Stomach (tissue), 9 donors: ENCODE measurements around the gene ATF3. TPM values are rescaled to one million over a fixed set of nuclear protein-coding genes. Genes with fewer than 3 reads are reported as not detected.

Experiments used
- DNase-seq, 2 donors: peaks; one replicate each; pipeline versions ENCODE4 v3.0.0 to v3.0.0-alpha.2; 2013 to 2019
- H3K27ac ChIP-seq, 5 donors: fragments of 200-600 bp in 4 of 5; sonication (generic) in 4 of 5; one replicate each; pipeline ENCODE4 v1.5.1; 2013 to 2019; ENCODE audit warnings: mild to moderate bottlenecking in 1 of 5, moderate library complexity in 1 of 5
- H3K27me3 ChIP-seq, 3 donors: fragments of 200-600 bp; sonication (generic); one replicate each; pipeline ENCODE4 v1.5.1; 2017 to 2019; ENCODE audit warnings: mixed run types in 1 of 3
- H3K36me3 ChIP-seq, 4 donors: fragments of 200-600 bp; sonication (generic); 1 replicate in 3 of 4; 2 replicates in 1 of 4; pipeline ENCODE4 v1.5.1; 2016 to 2019
- H3K4me1 ChIP-seq, 4 donors: fragments of 200-600 bp; sonication (generic); one replicate each; pipeline ENCODE4 v1.5.1; 2016 to 2019
- H3K4me3 ChIP-seq, 4 donors: fragments of 200-600 bp; sonication (generic) in 3 of 4; one replicate each; pipeline ENCODE4 v1.5.1; 2016 to 2019; ENCODE audit warnings: mild to moderate bottlenecking in 1 of 4
- H3K9me3 ChIP-seq, 4 donors: fragments of 200-600 bp; sonication (generic); one replicate each; pipeline ENCODE4 v1.5.1; 2016 to 2019
- EP300 ChIP-seq: sonication (generic); formaldehyde crosslinking; IDR thresholded peaks from one replicate; pipeline ENCODE4 v1.6.1; 2017; ENCODE audit warnings: antibody characterized with exemption
- POLR2A ChIP-seq, 4 donors: fragments of 450-650 bp; IDR thresholded peaks; one replicate each; pipeline ENCODE4 v1.6.1; 2016; ENCODE audit warnings: antibody characterized with exemption in 4 of 4, control low read depth in 2 of 4, mild to moderate bottlenecking in 1 of 4, moderate library complexity in 1 of 4
- POLR2AphosphoS5 ChIP-seq, 3 donors: sonication (generic); formaldehyde crosslinking; IDR thresholded peaks; one replicate each; pipeline ENCODE4 v1.6.1; 2016; ENCODE audit warnings: antibody characterized with exemption in 3 of 3
- WGBS, 5 donors: extraction: QIAGEN DNeasy Blood & Tissue Kit in 3 of 5; methylation state at CpG; one replicate each; pipeline versions ENCODE4 v1.1.5 to v1.1.7; 2013 to 2018; 5-methylcytosine and 5-hydroxymethylcytosine counted together
- intact Hi-C: fragments of 100-400 bp; cut with DNase I; formaldehyde crosslinking; loops from one replicate; pipeline ENCODE4 v1.15.1; 2023; ENCODE audit warnings: low total_unique reads
- polyA plus RNA-seq, 3 donors: library from polyadenylated mRNA; stranded (reverse); fragments of 200-250 nt; gene quantifications; one replicate each; pipeline ENCODE4 v1.2.3, GENCODE V29; 2013
- total RNA-seq, 5 donors: library from RNA; depleted of rRNA; stranded (reverse); fragments of >200 nt; gene quantifications; one replicate each; pipeline versions ENCODE4 v1.1.0 to v1.2.3, GENCODE V29; 2014 to 2016
- TF ChIP-seq, protein P1 (sequence below), 7 experiments: fragments of 450-650 bp in 4 of 7; fragments of 200-600 bp in 3 of 7; sonication (generic) in 3 of 7; IDR thresholded peaks; one replicate each; pipeline ENCODE4 v1.5.1; 2016 to 2019; ENCODE audit warnings: antibody characterized with exemption in 7 of 7, control low read depth in 2 of 7, mild to moderate bottlenecking in 1 of 7
- donor health status: healthy with polysubstance abuse.
- donor health status: Bipolar disorder and iron deficiency.
- donor health status: healthy.

ATF3 gene
- total and polyA plus RNA-seq, 8 donors: 14.0 to 60.2 (median 33.0) TPM; not detected in 1

DNA sequence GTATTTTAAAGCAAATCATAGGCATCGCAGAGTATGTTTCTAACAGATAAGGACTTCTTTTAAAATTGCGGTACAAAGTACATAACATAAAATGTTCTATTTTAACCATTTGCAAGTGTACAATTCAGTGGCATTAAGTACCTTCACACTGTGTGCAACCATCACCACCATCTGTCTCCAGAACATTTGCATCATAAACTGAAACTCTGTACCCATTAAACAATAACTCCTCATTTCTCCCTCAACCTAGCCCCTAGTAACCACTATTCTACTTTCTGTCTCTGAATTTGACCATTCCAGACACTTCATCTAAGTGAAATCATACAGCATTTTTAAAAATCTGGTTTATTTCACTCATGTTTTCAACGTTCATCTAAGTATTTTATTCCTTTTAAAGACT, 16.6 kb upstream of the ATF3 start:
- 52 to 64% (median 56%) methylated on average over 3 of the region's 3 CpGs for WGBS, 5 donors
- no peak overlapping the region for H3K27ac ChIP-seq
- no peak for DNase-seq
- H3K4me3 ChIP-seq: no peak overlapping the region
- peaks cover 0 to 15% (median 7%) of the 10 kb centered on the region in 4 donors for H3K4me1 ChIP-seq
- H3K27me3 ChIP-seq: peaks cover 0 to 35% (median 8%) of the 10 kb centered on the region in 3 donors
- no peak for TF ChIP-seq POLR2AphosphoS5 (IDR thresholded peaks at IDR 0.05)
- TF ChIP-seq EP300: no peak
- TF ChIP-seq, protein P1, sequence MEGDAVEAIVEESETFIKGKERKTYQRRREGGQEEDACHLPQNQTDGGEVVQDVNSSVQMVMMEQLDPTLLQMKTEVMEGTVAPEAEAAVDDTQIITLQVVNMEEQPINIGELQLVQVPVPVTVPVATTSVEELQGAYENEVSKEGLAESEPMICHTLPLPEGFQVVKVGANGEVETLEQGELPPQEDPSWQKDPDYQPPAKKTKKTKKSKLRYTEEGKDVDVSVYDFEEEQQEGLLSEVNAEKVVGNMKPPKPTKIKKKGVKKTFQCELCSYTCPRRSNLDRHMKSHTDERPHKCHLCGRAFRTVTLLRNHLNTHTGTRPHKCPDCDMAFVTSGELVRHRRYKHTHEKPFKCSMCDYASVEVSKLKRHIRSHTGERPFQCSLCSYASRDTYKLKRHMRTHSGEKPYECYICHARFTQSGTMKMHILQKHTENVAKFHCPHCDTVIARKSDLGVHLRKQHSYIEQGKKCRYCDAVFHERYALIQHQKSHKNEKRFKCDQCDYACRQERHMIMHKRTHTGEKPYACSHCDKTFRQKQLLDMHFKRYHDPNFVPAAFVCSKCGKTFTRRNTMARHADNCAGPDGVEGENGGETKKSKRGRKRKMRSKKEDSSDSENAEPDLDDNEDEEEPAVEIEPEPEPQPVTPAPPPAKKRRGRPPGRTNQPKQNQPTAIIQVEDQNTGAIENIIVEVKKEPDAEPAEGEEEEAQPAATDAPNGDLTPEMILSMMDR (IDR thresholded peaks at IDR 0.05): no peak
- TF ChIP-seq POLR2A (IDR thresholded peaks at IDR 0.05): no peak
- no peaks in the 10 kb centered on the region for H3K36me3 ChIP-seq
- no peaks in the 10 kb centered on the region for H3K9me3 ChIP-seq
- intact Hi-C loops: no loop called here

DNA sequence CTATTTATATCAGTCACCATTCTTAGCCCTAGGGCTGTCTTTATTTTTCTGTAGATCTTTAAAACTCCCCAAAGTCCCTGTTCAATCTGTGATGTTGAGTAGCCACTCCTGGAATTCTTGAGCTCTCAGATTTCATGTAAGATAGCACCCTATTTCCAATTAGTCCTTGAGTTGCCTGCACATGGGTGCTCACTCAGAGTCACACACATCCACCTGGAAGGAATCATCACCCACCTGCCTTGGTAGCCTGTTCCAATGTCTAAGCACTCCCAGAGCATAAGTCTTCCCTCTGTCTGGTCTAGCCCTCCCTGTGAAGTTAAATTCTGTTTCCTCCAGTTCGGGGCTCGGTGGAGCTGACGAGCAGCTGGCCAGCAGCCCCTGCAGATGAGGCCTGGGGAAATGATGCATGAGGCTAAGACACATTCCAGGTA, 14.7 kb upstream of the ATF3 start:
- Histone ChIP-seq H3K36me3 (no peaks in the 10 kb centered on the region), H3K4me3 (no peak overlapping the region), H3K27ac (no peak overlapping the region), H3K9me3 (no peaks in the 10 kb centered on the region), H3K4me1 (peaks cover 0 to 15% (median 7%) of the 10 kb centered on the region in 4 donors), H3K27me3 (peaks cover 0 to 16% (median 0%) of the 10 kb centered on the region in 3 donors)
- WGBS, 5 donors: 76 to 90% (median 88%) methylated on average over 3 of the region's 3 CpGs
- TF ChIP-seq EP300: no peak
- TF ChIP-seq POLR2AphosphoS5 (IDR thresholded peaks at IDR 0.05): no peak
- TF ChIP-seq, protein P1 (IDR thresholded peaks at IDR 0.05): no peak
- TF ChIP-seq POLR2A (IDR thresholded peaks at IDR 0.05): no peak
- DNase-seq: no peak
- intact Hi-C loops: no loop called here

DNA sequence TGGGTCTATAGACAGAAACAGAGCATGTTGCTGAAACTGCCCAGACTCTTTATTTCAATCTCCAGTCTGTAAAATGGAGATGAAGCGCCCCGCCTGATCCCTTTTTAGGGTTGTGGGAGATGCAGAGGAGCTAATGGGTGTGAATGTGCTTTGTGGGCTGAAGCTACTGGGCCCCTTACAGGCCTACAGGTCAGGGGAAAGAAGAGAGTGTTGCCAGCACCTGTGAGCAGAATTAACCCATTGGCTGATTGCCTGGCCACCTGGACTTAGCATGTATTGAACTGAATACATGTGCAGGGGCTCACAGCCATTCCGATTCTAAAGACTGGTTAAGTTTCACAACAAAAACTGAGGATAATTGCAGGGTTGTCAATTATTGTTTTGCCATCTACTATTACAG, 13.9 kb upstream of the ATF3 start:
- no peaks in the 10 kb centered on the region for H3K9me3 ChIP-seq
- WGBS, 5 donors: 90 to 98% (median 97%) methylated on average over 3 of the region's 3 CpGs
- intact Hi-C loops: no loop called here

DNA sequence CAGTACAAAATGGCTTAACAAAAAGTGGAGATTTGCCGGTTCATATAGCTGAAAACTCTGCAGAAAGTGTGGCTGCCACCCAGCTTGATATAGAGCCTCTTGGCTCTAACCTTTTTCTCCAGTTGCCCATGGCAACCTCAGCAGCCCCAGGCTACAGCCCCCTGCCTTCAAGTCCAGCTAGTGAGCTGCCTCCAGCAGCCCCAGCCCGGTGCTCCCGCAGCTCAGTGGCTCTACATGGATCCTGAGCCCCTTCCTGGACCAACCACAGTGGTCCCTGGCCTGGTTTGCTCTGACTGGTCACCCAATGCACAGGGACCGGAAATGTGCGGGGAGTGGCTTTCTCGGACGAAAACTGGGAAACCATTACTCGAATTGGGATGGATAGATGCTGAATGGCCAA, 13.3 kb upstream of the ATF3 start:
- DNase-seq: no peak
- TF ChIP-seq, protein P1 (IDR thresholded peaks at IDR 0.05): no peak
- TF ChIP-seq EP300 (no peak), POLR2A (IDR thresholded peaks at IDR 0.05) (no peak), POLR2AphosphoS5 (IDR thresholded peaks at IDR 0.05) (no peak)
- Histone ChIP-seq H3K36me3 (no peaks in the 10 kb centered on the region), H3K4me1 (peaks cover 0 to 15% (median 7%) of the 10 kb centered on the region in 4 donors), H3K27me3 (peaks cover 0 to 16% (median 0%) of the 10 kb centered on the region in 3 donors), H3K4me3 (no peak overlapping the region), H3K27ac (no peak overlapping the region), H3K9me3 (no peaks in the 10 kb centered on the region)
- intact Hi-C loops: no loop called here
- 91 to 97% (median 94%) methylated on average over 8 of the region's 8 CpGs for WGBS, 5 donors

More for the DNA sequence above, 13.9 kb upstream of the ATF3 start:
- H3K4me1 ChIP-seq: peaks cover 0 to 15% (median 7%) of the 10 kb centered on the region in 4 donors
- H3K27ac ChIP-seq: no peak overlapping the region
- H3K36me3 ChIP-seq: no peaks in the 10 kb centered on the region
- TF ChIP-seq EP300 (no peak), POLR2A (IDR thresholded peaks at IDR 0.05) (no peak), POLR2AphosphoS5 (IDR thresholded peaks at IDR 0.05) (no peak)
- TF ChIP-seq, protein P1 (IDR thresholded peaks at IDR 0.05): no peak
- H3K27me3 ChIP-seq: peaks cover 0 to 13% (median 0%) of the 10 kb centered on the region in 3 donors
- DNase-seq: no peak
- H3K4me3 ChIP-seq: no peak overlapping the region
